Measurements from ENCODE around the gene NPHS1. TPM values are rescaled to one million over a fixed set of nuclear protein-coding genes. Genes with fewer than 3 reads are reported as not detected.

The NPHS1 gene
- total and polyA plus RNA-seq, 9 of the 15 experiments (the other 6 are each of a cell fraction or from before 2014, with no cell fraction given) = 0.01 to 0.28 (median 0.14) TPM; not detected in 5

- no peak for TF ChIP-seq SPI1 (IDR thresholded peaks at IDR 0.05; ENCODE audit: borderline replicate concordance, low read depth, low read length)
- TF ChIP-seq ZNF347 (CRISPR knock-in tag; IDR thresholded peaks at IDR 0.05; ENCODE audit: low read depth) = no peak
- TF ChIP-seq ZNF584 (CRISPR knock-in tag; IDR thresholded peaks at IDR 0.05; ENCODE audit: low read depth) = no peak
- 0 out of 2 replicates have a peak, but pooled peaks have one; percentile 19 for TF ChIP-seq RNF2 (IDR thresholded peaks at IDR 0.05)
- TF ChIP-seq SRF (CRISPR knock-in tag; IDR thresholded peaks at IDR 0.05) = no peak
- peak; percentile 34; the same call in 1 of the 2 replicates for TF ChIP-seq ZBTB7A (IDR thresholded peaks at IDR 0.05; ENCODE audit: borderline replicate concordance, control insufficient read depth, low read depth, low read length)
- no peak for TF ChIP-seq ZNF398 (CRISPR knock-in tag; IDR thresholded peaks at IDR 0.05)
- peak; percentile 89 for TF ChIP-seq MGA (IDR thresholded peaks at IDR 0.05)
- 0 out of 2 replicates have a peak, but pooled peaks have one; percentile 5 for TF ChIP-seq USF1 (CRISPR knock-in tag; IDR thresholded peaks at IDR 0.05)
These were observed 54.6 kb downstream of the NPHS1 start (continued) for GRCh38 chr19:35797663-35798062.

Data from K562 (cell line).